GM19351 (cell line): ENCODE data around the gene S100P.

Experiments
- ATAC-seq: cut with Tn5 transposase; IDR thresholded peaks from one replicate; pipeline ENCODE4 v1.9.1; 2021; ENCODE audit warnings: mild to moderate bottlenecking, moderate library complexity; ENCODE audit not compliant: unreplicated experiment

The S100P gene

DNA sequence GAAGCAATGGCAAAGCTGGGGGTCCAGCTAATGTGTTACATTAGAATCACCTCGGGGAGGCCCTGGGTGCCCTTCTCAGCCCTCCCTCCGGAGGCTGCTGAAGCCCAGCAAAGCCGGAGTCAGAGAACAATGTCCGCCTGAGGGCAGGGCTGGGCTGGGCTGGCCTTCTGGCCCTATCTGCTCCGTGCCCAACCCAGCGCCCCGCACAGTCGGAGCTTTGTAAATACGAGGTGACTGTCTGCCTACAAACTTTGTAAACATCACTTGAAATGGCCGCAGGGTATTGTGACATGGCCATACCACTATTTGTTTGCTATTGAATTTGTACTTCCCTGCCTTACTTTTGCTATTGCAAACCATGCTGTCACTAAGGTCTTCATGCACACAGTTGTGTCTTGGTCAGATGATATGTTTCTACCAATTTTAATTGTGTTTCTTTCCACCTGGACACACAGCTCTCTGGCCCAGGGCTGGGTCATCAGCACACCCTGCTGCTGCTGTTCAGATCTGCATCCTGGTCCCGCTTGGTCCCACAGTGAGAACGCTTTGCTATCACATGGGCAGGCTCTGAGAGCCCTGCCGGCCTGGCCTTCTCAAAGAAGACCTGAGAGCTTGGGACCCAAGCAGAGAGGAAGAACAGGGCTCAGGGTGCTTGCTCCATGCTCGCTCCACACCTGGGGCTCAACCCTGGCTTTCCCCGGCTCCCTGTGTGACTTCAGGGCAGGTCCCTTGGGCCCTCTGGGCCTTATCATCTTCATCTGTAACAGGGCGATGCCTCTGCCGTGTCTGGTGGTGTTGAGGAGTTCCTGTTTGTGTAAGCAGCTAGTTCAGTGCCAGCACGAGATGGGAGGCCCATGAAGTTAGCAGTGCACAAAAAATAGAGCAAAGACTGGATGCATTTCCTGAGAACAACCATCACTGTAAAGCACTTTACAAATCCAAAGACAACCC, 2.3 kb downstream of the S100P start:
- no peak for ATAC-seq

DNA sequence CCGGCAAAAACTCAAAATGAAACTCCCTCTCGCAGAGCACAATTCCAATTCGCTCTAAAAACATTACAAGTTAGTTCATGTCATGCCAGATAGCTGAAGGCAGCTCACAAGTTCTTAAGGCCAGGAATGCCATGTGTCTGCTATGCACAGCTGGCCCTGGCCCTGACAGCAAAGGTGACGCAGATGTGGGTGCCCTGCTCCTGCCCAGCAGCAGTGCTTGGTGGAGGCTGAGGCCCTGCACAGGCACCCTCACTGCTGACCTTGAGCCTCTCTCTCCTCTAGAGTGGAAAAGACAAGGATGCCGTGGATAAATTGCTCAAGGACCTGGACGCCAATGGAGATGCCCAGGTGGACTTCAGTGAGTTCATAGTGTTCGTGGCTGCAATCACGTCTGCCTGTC, 2.9 kb downstream of the S100P start:
- ATAC-seq, result no peak

DNA sequence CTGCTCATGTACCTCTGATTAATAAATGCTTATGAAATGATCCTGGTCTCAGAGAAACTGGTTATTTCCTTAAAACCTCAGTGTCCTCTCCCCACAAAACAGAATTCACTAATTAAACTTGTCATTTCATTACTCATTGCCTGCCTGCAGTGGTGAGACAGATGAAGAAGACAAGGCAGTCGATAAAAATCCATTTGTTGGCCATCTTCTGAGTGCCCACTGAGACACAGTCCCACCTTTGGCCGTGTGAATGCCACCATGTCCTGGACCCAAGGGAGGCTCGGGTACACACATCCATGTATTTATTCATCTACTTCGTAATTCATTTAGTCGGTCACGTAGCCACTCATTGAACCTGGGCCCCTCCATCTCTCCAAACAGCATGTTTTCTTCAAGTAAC, 3.5 kb downstream of the S100P start:
- ATAC-seq, result no peak

DNA sequence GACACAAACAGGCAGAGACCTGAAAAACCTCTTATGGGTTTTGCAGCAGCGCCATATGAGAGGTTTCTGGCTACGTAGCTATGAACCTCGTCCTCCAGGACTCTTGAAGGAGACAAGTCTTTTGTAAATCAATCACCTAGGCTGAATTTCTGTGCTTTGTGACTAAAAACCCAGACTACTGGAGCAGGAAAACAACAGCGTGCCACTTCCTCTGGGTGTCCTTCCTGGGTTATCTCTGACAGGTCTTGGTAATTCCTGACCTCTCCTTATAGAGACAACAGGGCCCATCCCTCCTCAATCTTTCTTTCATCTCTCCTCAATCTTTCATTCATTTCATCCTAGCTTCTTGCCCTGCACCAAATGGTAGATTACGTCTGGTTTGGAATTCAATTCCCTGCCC, 5.7 kb downstream of the S100P start:
- ATAC-seq, result no peak

DNA sequence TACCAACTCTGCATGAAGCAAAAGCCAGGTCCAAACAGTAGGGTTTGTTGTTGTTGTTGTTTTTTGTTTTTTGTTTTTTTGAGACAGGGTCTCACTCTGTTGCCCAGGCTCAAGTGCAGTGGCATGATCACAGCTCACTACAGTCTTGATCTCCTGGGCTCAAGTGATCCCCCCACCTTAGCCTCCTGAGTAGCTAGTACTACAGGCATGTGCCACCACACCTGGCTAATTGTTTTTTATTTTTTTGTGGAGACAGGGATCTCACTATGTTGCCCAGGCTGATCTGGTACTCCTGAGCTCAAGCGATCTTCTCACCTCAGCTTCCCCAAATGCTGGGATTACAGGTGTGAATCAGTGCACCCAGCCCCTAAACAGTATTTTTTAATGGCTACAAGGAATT, 6.2 kb downstream of the S100P start:
- no peak for ATAC-seq

DNA sequence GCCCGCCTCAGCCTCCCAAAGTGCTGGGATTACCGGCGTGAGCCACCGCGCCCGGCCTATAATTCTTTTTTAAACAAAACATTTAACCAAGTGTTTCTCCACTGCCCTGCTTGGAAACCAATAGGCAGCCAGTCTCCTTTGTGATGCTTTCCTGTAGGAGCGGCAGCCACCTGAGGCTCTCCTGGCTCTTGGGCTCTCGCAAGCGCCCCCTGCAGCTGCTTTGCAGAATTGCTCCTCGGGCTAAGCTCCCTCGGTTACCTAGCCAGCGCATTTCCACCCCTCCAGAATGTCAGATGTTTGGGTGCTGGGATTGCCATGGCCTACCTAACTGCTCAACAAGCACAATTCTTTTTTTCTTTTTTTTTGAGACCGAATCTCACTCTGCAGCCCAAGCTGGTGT, 7.7 kb downstream of the S100P start:
- ATAC-seq, result no peak

DNA sequence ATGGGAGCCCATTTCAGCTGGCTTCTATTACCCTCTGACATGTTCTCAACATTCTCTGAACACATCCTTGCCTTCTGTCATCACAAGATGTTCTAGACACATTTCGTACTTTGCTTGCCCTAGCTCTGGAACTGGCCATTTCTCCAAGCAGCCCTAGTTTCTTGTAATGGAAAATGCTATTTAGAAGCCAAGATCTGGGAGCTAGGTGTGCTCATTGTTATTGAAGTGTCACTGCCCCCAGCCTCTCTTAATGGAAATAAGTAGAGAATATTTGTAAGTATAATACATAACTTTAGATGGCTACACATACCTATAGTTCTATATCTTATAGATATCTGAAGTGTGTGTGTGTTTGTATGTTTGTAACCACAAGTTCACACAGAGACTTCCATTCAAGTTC, 9.1 kb downstream of the S100P start:
- no peak for ATAC-seq

DNA sequence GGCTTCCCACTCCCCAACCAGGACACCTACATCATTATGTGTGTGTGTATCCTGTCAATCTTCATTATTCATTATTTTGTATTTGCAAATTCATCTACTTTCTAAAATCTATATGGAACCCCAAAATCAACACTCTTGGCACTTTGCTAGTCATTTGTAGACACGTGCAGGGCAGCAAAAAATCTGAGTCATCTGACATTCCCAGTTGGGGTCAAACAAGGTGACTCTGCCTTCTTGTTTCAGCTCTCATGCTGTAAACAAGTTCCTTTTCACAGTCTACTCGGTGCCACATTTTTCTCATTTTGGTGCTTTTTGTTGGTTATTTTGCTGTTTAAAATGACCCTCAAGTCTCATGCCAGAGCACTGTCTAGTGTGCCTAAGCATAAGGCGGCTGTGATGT, 10.1 kb downstream of the S100P start:
- no peak for ATAC-seq

DNA sequence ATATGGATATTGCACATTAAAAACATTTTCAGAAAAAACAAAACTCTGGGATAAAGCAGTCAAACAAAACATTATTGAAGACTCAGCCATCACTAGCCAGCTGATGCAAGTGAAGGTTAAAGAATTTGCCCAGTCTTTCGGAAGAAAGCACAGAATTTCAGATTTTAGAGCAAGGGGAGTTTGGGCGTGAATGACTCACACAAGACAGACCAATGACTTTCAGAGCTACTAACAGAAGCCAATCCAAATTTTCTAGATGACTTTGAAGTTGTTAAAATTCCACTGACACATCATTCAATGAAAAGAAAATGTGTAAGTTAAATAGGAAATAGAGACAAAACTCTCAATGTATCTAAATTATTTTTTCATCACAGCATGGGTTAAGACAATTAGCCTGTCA, 12.0 kb downstream of the S100P start:
- ATAC-seq, result no peak

DNA sequence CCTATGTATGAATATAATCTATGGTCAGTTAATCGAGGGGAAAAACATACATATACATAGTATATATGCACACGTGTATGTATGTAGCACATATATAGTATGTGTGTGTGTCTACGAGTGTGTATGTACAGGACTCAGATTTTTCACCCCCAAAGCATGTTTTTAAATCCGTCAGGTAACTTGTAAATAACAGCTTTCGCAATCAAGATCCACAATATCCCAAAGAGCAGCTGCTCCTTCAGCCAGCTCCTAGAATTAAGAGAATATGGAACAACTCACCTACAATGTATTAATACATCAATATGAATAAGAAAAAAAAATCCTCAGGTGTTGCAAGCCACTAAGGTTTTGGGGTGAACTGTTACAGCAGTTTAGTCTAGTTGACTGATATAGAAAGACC, 12.5 kb downstream of the S100P start:
- no peak for ATAC-seq

DNA sequence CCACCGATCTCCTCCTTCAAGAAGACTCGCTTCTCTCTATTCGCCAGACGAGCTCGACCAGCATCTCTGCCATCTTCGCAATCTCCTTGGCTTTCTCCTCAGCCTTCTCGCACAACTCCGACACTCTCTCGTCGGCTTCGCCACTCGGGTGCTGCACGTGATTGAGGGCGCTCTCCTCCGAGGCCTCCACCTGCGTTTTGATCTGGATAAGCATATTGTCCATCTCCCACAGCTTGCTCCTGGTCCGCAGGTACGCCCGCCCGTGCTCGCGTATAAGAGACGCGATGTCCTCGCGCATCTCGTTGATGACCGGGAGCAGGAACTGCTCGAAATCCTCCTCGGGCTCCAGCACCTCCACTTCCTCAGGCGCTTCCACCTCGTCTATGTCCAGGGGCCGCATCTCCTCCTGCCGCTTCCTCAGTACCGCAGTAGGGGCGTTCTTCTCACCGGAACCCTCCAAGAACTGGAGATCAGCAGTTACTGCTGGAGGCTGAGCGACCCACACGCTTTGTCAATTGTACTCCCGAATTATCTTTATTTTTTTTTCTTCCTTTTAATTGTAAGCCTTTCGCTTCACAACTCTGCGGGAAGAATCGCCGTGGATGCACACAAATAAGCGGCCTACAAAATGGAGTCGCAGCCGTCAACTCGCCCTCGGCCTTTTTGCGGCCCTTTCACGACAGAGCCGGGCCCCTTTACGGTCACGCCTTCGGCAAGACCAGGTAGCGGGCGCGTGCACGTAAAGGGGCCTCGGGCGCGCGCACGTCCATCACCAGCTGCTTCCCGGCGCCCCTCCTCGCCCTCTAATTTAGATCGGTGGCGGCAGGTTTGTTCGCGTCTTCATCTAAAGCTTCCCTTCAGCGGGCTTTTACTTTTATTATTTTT, 15.8 kb downstream of the S100P start, which contains the start of gene MRFAP1L1:
Gene MRFAP1L1 (minus strand): TSS at position 636 of the 885 bp plus-strand sequence. CDS start 236 bp downstream, at position 400.
- ATAC-seq, result peak; percentile 69

DNA sequence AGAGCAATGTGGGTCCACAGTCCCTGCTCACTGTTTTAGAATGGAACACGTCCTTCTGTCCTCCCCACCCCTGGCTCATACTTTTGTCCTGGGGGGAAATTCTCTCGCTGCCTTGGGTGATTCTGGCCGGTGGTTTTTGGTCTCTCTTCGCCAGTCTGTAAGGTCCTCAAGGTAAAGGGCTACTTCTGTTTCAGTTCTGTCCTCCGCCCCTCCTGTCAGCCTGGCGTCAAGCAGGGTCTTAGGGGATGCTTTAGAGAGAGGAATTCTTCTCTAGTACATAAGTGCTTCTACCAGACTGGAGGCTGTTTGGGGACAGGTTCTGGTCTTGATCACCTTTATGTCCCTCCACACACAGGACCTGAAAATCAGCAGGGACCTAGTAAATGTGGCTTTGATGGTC, 16.6 kb downstream of the S100P start:
- peak; percentile 8 for ATAC-seq

DNA sequence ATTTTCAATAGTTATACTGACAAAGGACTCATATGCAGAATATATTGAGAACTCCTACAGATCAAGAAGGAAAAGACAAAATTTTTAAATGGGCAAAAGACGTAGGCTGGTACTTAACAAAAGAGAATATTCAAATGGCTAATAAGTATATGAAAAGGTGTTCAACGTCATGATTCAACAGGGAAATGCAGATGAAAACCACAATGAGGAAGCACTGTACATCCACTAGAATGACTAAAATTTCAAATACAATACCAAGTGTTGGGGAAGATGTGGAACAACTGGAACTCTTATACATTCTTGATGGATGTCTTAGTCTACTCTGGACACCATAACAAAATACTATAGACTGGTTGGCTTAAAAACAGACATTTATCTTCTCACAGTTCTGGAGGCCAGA, 17.3 kb downstream of the S100P start:
- ATAC-seq, result no peak

DNA sequence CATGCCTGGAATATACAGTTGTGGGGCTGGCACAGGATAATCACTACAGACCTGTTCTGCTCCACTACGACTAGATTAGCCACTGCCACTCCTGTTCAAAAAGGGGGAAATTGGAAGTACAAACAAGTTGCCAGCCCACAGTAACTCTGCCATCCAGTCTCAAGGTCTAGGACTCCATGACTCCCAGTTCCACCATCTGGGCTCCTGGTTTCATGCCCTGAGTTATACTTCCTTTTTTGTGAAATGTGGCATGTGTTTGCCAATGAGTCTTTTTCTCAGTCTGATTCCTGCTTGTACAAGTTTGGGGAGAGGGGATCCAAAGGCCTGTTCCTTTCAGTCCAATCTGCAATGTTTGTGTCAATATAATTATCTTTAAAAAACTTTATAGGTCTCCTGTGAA, 21.3 kb downstream of the S100P start:
- no peak for ATAC-seq

DNA sequence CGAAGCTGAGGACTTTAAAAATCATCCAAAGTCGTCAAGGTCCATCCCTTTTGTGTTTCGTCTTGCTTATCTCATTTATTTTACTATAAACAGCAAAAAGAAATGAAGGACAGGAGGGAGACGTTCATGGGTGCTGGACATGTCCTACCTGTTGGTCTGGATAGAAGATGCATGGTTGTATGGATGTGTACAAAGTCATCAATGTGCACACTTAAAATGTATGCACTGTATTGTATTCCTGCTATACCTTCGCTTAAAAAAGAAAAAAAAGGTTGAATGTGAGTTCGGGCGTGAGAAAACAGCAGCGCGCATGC, 22.0 kb downstream of the S100P start:
- ATAC-seq, result no peak

DNA sequence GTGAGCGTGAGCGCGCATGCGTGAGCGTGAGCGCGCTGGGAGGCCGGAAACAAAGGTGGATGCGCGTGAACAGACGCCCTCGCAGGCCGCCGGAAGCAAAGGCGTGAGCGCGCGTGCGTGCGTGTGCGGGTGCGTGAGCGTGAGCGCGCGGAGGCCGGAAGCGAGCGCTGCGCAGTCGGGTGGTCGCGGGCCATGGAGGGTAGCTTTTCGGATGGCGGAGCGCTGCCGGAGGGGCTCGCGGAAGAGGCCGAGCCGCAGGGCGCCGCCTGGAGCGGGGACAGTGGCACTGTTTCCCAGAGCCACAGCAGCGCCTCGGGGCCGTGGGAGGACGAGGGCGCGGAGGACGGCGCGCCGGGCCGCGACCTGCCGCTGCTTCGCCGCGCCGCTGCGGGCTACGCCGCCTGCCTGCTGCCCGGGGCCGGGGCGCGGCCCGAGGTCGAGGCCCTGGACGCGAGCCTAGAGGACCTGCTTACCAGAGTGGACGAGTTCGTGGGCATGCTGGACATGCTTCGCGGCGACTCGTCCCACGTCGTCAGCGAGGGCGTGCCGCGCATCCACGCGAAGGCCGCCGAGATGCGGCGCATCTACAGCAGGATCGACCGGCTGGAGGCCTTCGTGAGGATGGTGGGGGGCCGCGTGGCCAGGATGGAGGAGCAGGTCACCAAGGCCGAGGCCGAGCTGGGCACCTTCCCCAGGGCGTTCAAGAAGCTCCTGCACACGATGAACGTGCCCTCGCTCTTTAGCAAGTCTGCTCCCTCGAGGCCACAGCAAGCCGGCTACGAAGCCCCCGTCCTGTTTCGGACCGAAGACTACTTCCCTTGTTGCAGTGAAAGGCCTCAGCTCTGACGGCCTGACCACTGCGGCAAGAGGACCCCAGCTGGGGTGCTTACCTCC, 22.6 kb downstream of the S100P start, which contains the start of gene BLOC1S4:
Gene BLOC1S4 (plus strand): TSS at position 157 of the 894 bp plus-strand sequence. CDS start 36 bp downstream, at position 193.
- peak; percentile 76 for ATAC-seq

DNA sequence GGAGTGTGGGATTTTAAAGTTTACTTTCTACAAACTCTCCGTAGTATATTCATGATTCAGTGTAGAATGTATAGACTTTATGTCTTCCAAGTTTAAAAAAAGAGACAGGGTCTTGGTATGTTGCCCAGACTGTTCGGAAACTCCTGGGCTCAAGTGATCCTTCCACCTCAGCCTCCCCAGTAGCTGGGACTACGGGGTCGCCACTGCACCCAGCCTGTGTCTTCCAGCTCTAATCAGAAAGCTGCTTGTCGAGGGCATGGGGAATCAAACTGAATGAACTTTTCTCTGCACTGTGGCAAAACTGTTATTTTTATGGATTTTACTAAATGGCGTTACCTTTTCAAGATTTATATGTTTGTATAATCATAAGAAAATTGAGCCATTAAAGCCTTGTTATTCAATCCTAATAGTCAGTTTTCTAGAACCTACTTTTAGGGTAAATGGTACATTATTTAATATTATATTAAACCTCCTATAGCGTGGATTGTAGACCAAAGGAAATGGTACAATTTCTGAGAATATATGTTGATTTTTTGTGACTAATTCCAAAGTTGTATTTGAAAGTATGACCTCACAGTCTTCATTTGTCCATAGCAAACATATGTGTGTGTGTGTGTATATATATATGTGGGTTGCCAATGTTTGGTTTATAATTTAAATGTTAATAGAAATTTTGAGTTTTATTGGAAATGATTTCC, 23.4 kb downstream of the S100P start:
- ATAC-seq, result no peak

DNA sequence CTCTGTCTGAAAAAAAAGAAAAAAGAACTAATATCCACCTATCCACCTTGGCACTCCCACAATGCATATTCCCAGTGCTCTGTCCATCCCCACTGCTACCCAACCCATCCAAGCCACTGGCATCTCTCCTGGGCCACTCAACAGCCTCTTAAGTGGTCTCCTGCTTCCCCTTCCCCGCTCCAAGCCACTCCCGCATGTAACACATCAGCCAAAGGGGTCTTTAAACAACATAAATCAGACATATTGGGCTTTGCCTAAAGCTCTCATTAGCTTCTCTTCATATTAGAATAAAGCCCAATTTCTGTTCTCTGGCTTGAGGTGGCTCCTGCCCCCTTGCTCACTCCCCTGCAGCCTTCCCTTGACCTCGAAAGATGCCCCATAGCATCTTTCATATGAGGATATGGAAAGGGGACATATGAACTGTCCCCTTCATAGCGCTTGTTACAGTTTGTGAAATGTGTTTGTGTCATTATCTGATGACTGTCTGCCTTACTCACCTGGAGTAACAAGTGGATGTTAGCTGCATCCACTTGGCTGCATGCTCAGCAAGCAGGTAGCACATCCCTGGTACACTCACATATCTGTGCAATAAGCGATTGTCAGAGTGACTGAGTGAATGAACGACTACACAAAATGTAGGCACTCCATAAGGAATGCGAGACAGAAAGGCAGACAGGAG, 25.4 kb downstream of the S100P start:
- ATAC-seq, result no peak

DNA sequence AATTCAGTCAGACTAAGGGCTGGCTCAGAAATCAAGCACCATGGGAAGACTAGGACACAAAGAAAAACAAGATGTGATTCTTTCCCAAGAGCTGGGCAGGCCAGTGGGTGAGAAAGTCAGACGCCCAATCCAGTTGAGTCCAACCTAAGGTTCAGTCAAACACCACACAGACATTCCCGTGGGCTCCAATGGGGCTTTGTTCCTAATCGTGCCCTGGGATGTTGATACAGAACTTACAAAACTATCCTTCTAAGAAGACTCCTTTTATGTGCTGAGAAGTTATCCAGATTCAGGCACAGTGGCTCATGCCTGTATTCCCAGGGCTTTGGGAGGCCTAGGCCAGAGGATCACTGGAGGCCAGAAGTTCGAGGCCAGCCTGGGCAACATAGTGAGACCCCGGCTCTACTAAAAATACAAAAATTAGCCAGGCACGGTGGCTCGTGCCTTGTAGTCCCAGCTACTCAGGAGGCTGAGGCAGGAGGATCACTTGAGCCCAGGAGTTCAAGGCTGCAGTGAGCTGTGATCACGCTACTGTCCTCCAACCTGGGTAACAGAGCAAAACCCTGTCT, 26.0 kb downstream of the S100P start:
- no peak for ATAC-seq
